Stomach smooth muscle (tissue), 2 donors: ENCODE measurements around the gene DOCK3.
"Not testable (repeated sequence)": the region's sequence is repeated elsewhere in the genome, so short reads cannot be mapped to it uniquely, and the experiment has no call there.

Experiments
- H3K27ac ChIP-seq: one replicate; pipeline ENCODE4 v1.7.0; 2013; ENCODE audit warnings: mild to moderate bottlenecking, low read length, inconsistent platforms
- H3K27me3 ChIP-seq, 2 donors: one replicate each; pipeline ENCODE4 v1.7.0; 2013; ENCODE audit warnings: low read length in 2 of 2; ENCODE audit not compliant: insufficient read depth in 2 of 2, control insufficient read depth in 1 of 2
- H3K36me3 ChIP-seq, 2 donors: one replicate each; pipeline ENCODE4 v1.7.0; 2013; ENCODE audit warnings: low read length in 2 of 2; ENCODE audit not compliant: control insufficient read depth in 2 of 2, insufficient read depth in 2 of 2
- H3K4me1 ChIP-seq: one replicate; pipeline ENCODE4 v1.7.0; 2013; ENCODE audit warnings: low read length; ENCODE audit not compliant: control insufficient read depth, insufficient read depth
- H3K4me3 ChIP-seq, 2 donors: one replicate each; pipeline ENCODE4 v1.7.0; 2013; ENCODE audit warnings: low read length in 2 of 2
- H3K9ac ChIP-seq, 2 donors: one replicate each; pipeline ENCODE4 v1.7.0; 2013; ENCODE audit warnings: low read length in 2 of 2, mild to moderate bottlenecking in 1 of 2
- H3K9me3 ChIP-seq, 2 donors: one replicate each; pipeline ENCODE4 v1.7.0; 2013; ENCODE audit warnings: low read length in 2 of 2; ENCODE audit not compliant: control insufficient read depth in 2 of 2
- donor health status: healthy.
- donor health status: Pancreatic carcinoma.

The DOCK3 gene

DNA sequence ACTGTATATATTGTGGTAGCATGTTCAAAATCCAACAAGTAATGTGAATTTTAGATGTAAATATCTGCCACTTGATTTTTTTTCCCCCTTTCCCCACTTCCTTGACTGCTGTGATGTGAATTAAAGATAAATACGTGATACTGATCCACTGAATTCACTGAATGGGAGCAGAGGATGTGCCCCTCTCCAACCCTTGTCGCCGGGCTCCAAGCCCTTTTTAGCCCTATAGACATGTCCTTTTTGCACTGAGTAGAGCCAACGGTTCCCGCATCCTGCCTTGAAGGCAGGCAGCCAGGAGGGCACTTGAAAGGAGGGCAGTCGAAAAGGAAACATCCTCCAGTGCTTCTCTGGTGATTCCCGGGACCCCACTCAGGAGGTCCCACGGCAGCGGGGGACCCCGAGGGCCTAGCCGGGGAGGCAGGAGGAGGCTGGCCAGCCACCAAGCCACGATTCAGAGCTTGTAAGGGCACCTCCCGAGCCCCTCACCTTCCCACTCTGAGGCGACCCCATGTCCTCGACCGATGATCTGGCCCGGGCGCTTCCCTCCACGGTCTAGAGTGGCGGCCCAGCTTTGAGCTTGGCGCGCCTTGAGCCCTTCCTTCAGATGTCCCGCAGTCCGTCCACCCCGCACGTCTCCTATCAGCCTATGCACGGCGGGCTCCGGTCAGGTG lies 709.5 kb downstream of the DOCK3 start:
- peaks cover 30% of the 10 kb centered on the region for H3K4me1 ChIP-seq
- H3K36me3 ChIP-seq = peaks cover 12 to 22% of the 10 kb centered on the region in 2 donors
- peak overlapping the region; percentile 96 for H3K9ac ChIP-seq
- peak overlapping the region; percentile 94 to 99 for H3K4me3 ChIP-seq
- no peaks in the 10 kb centered on the region for H3K9me3 ChIP-seq
- peak overlapping the region; percentile 95 for H3K27ac ChIP-seq
- H3K27me3 ChIP-seq = no peaks in the 10 kb centered on the region

DNA sequence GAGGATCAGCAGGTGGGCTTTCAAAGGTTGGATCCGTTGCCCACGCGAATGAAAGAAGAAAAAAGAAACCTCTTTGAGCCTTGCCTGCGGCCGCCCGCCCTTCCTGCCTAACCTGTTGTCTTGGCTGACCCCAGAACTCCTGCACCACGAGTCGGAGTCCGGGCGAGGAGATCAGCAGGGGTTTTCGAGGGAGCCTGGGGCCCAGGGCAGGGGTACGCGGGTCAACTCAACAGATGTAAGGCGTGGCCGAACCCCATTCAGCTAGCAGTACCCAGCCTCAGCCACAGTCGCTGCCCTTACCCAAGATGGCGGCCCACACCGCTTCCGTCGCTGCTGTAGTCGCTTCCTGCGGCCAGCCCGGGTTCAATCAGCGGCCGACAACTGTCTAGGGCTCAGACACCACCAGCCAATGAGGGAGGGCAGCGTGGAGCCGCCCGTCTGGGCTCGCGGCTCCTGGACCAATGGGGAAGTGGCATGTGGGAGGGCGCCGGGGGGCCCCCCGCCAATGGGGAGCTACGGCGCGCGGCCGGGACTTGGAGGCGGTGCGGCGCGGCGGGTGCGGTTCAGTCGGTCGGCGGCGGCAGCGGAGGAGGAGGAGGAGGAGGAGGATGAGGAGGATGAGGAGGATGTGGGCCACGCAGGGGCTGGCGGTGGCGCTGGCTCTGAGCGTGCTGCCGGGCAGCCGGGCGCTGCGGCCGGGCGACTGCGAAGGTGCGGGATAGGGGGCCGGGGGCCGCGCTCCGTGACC lies 710.2 kb downstream of the DOCK3 start, which contains the start of gene MANF:
TSS of gene MANF (plus strand) at position 566 of the 748 bp plus-strand sequence. CDS start at position 618, 52 bp downstream.
- Histone ChIP-seq H3K27me3 (no peaks in the 10 kb centered on the region), H3K36me3 (peaks cover 12 to 22% of the 10 kb centered on the region in 2 donors), H3K4me1 (peaks cover 30% of the 10 kb centered on the region), H3K4me3 (peak within 1 kb of the TSS; percentile 94 to 99), H3K9ac (peak within 1 kb of the TSS; percentile 96), H3K27ac (peak within 1 kb of the TSS; percentile 95), H3K9me3 (no peaks in the 10 kb centered on the region)

DNA sequence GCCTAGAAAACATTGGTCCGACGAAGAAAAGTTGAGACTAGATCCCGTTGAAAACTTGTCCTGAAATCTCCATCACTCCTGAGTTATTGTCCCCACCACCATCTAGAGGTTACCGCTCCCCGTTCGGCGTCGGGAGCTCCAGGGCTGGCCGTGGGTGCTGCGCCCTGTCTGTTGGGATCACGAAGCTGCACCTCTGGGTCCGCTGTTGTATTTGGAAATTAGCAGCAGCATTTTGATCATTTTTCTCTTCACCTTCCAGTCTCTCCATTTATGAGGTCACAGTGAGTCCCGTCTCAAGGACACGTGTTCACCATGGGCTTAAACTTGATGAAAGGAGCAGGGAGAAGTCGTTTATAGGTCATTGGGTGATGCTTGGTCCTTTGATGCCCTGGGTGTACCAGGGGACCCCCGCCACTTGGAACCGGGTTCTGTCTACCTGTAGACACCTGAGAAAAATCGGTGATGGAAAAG lies 710.9 kb downstream of the DOCK3 start:
- H3K9me3 ChIP-seq = no peaks in the 10 kb centered on the region
- H3K27ac ChIP-seq = peak overlapping the region; percentile 95
- H3K36me3 ChIP-seq = peaks cover 12 to 20% of the 10 kb centered on the region in 2 donors
- H3K27me3 ChIP-seq = no peaks in the 10 kb centered on the region
- H3K4me1 ChIP-seq = peaks cover 38% of the 10 kb centered on the region
- peak overlapping the region; percentile 81 to 99 for H3K4me3 ChIP-seq
- H3K9ac ChIP-seq = peak overlapping the region; percentile 74 to 78

DNA sequence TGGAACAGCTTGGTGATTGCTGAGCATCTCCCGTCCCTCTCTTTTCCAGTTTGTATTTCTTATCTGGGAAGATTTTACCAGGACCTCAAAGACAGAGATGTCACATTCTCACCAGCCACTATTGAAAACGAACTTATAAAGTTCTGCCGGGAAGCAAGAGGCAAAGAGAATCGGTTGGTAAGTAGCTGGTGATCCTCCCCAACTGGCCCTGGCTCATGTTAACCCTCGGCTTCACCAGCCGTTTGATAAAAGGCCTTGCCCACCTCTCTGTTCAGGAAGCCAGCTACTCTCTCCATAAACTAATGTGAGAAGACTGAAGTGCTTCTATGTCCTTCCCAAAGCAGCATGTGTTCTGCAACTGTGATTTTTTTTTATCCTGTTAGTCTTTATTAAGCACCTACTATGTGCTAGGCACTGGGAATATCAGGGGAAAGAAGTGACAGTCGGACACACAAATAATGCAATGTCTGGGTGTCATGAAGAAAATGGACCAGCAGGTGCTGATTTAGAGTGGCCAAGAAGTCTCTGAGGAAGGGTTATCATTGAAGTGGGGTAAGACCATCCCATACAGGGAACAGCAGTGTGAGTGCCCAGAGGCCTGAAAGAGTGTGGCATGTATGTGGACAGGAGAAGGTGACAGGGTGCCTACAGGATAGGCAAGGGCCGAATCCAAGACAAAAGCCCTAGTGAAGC lies 711.6 kb downstream of the DOCK3 start:
- peak overlapping the region; percentile 81 to 99 for H3K4me3 ChIP-seq
- H3K27ac ChIP-seq = peak overlapping the region; percentile 95
- no peaks in the 10 kb centered on the region for H3K27me3 ChIP-seq
- no peaks in the 10 kb centered on the region for H3K9me3 ChIP-seq
- H3K4me1 ChIP-seq = peaks cover 40% of the 10 kb centered on the region
- peak overlapping the region; percentile 74 to 78 for H3K9ac ChIP-seq
- H3K36me3 ChIP-seq = peaks cover 12 to 20% of the 10 kb centered on the region in 2 donors

DNA sequence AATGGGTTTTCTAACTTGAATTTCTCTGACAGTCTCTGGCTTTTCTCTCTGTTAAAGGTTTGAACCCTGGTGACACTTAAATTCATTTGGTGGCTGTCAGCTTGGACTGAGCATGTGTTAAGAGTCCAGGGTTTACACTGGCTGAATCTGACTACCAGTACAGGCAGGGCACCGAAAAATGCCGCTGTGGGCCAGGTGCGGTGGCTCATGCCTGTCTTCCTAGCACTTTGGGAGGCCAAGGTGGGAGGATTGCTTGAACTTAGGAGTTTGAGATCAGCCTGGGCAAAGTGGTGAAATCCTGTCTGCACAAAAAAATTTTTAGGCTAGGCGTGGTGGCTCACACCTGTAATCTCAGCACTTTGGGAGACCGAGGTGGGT lies 712.1 kb downstream of the DOCK3 start:
- Histone ChIP-seq H3K4me3 (peak overlapping the region in 1 of 2 donors; percentile 99), H3K27me3 (no peaks in the 10 kb centered on the region), H3K9me3 (no peaks in the 10 kb centered on the region), H3K36me3 (peaks cover 12 to 20% of the 10 kb centered on the region in 2 donors), H3K4me1 (peaks cover 43% of the 10 kb centered on the region), H3K9ac (peak overlapping the region in 1 of 2 donors; percentile 42), H3K27ac (peak overlapping the region; percentile 95)

DNA sequence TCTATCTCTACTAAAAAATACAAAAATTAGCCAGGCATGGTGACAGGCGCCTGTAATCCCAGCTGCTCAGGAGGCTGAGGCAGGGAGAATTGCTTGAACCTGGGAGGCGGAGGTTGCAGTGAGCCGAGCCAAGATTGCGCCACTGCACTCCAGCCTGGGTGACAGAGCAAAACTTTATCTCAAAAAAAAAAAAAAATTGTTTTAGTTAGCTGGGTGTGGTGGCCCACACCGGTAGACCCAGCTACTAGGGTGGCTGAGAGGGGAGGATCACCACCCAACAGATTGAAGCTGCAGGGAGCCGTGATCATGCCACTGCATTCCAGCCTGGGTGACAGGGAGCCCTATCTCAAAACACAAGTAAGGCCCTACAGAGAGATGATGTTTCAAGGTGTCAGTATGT lies 712.6 kb downstream of the DOCK3 start:
- not testable (repeated sequence) for H3K27ac ChIP-seq, H3K9me3 ChIP-seq, H3K27me3 ChIP-seq, H3K4me3 ChIP-seq, H3K9ac ChIP-seq
- peaks cover 12 to 20% of the 10 kb centered on the region in 2 donors for H3K36me3 ChIP-seq
- H3K4me1 ChIP-seq = peaks cover 47% of the 10 kb centered on the region

DNA sequence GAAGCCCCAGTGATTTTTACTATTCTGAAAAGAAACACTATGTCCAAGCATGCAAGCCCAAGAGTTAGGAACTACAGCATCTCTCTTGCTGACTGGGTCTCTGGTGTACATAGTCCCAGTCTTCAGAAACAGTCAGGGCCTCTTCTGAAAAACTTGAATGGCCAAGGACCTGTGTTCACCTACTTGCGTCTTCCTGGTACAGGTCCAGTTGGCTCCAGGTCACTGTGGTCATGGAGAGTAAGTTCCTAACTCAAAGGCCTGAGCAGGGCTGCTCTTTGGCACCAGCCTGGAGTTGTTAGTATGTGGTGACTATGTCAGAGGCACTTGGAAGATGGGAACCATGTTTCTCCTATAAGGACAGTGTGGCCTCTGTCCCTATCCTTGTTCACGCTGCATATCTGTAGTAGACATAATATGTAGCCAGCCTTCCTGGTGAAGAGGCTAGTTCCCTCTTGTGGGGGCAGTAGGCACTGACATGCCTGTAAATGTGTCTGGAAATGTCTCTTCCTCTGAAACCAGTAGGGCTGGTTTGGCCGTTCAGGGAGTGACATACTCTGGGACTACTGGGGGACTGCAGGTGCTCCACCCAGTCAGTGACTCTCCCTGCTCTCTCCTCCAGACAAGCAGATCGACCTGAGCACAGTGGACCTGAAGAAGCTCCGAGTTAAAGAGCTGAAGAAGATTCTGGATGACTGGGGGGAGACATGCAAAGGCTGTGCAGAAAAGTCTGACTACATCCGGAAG lies 713.7 kb downstream of the DOCK3 start:
- peaks cover 59% of the 10 kb centered on the region for H3K4me1 ChIP-seq
- no peaks in the 10 kb centered on the region for H3K9me3 ChIP-seq
- no peak overlapping the region for H3K9ac ChIP-seq
- no peak overlapping the region for H3K4me3 ChIP-seq
- H3K27me3 ChIP-seq = no peaks in the 10 kb centered on the region
- no peak overlapping the region for H3K27ac ChIP-seq
- peaks cover 18 to 26% of the 10 kb centered on the region in 2 donors for H3K36me3 ChIP-seq

DNA sequence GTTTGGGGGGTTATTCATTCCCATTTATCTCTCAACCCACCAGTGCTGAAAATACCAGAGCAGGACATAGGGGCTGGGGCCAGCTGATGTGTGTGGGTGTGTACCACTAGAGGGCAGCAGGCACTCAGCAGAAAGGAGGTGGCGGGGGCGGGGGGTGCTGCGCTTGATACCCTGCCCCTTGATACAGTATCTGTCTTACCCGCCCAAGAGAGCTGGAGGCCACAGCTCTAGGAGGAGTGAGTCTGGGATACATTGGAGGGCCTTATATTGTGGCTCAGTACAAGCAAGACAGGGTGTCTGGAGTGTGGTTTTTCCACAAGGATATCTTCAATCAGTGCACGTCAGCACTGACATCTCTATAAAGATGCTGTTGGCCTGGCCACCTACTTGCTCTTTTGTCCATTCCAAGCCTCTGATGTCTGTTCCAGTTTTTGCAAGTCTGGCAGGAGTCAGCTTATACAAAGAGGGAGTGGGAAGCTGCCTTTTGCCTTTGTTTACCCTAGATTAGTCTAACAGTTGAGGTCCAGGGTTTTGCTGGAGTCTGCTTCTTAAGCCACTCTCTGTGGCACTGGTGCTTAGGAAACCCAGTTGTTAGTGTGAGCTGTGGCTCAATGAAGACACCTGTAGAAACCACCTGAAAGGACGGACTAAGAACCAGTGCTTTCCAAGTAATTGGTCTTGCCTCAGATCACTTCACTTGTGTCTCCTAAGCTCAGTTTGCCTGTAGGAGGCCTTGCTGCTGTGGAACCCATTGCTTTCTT lies 714.9 kb downstream of the DOCK3 start:
- H3K4me1 ChIP-seq = peaks cover 57% of the 10 kb centered on the region
- H3K9ac ChIP-seq = no peak overlapping the region
- no peaks in the 10 kb centered on the region for H3K9me3 ChIP-seq
- H3K4me3 ChIP-seq = no peak overlapping the region
- peak overlapping the region; percentile 60 for H3K27ac ChIP-seq
- peaks cover 28 to 37% of the 10 kb centered on the region in 2 donors for H3K36me3 ChIP-seq
- no peaks in the 10 kb centered on the region for H3K27me3 ChIP-seq

DNA sequence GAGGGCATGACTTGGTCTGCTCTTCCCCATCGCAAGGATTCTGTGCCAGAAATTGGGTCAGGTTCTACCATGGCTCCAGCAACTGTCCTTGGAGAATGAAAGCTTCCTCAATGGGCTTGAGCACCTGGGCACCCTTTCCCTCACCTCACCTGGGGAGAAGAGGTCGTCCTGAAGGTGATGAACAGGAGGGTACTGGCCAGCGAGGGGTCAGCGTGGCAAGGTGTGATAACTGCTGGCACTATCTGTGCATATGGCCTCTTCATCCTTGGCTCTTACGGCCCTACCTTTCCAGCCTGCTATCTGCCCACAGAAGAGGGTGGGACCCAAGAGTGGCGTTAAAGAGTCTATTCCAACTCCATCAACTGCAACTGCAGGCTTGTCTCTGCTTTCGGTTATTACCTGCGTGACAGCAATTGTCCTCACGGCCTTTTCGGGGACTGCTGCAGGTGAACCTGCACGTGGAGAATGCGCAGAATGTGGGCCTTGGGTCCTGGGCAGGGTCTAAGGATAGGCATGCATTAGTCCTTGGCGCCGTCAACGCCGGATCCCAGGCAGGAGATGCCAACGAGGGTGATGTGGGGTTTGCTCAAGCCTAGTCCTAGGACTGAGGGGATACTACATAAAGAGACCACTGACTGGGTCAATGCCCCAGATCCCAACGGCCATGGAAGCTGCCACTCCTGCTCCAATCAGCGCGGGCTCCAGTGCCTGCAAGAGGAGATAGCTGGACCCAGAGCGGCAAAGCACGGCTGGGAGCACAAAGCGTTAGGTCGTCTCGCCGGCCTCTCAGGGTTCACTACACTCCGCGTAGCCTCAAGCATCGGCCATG lies 715.7 kb downstream of the DOCK3 start:
- peak overlapping the region; percentile 60 for H3K27ac ChIP-seq
- peaks cover 63% of the 10 kb centered on the region for H3K4me1 ChIP-seq
- H3K36me3 ChIP-seq = peaks cover 33 to 45% of the 10 kb centered on the region in 2 donors
- H3K4me3 ChIP-seq = peak overlapping the region; percentile 54 to 78
- H3K27me3 ChIP-seq = no peaks in the 10 kb centered on the region
- peak overlapping the region; percentile 49 to 55 for H3K9ac ChIP-seq
- H3K9me3 ChIP-seq = no peaks in the 10 kb centered on the region
